Esophagus squamous epithelium (tissue), 5 donors: ENCODE results near the gene FCHSD2. TPM values are rescaled to one million over a fixed set of nuclear protein-coding genes. Genes with fewer than 3 reads are reported as not detected.

ENCODE experiments used
- DNase-seq: peaks from one replicate; lab custom pipeline; 2025; lab: John Stamatoyannopoulos, UW
- H3K27ac ChIP-seq, 4 donors: fragments of 200-600 bp; sonication (generic); one replicate each; pipeline ENCODE4 v1.5.1; 2016 to 2019; ENCODE audit warnings: mild to moderate bottlenecking in 1 of 4
- H3K27me3 ChIP-seq, 4 donors: fragments of 200-600 bp; sonication (generic); 1 replicate in 3 of 4; 2 replicates in 1 of 4; pipeline versions ENCODE4 v1.5.1 to v1.6.0; 2017 to 2021; ENCODE audit warnings: antibody characterized with exemption in 1 of 4
- H3K36me3 ChIP-seq, 3 donors: fragments of 200-600 bp; sonication (generic); one replicate each; pipeline ENCODE4 v1.5.1; 2016 to 2019
- H3K4me1 ChIP-seq, 3 donors: fragments of 200-600 bp; sonication (generic); one replicate each; pipeline ENCODE4 v1.5.1; 2017 to 2019
- H3K4me3 ChIP-seq, 4 donors: fragments of 200-600 bp; sonication (generic); 1 replicate in 3 of 4; 2 replicates in 1 of 4; pipeline ENCODE4 v1.5.1; 2016 to 2019; ENCODE audit warnings: mild to moderate bottlenecking in 2 of 4, moderate library complexity in 1 of 4
- H3K9me3 ChIP-seq, 3 donors: fragments of 200-600 bp; sonication (generic); one replicate each; pipeline ENCODE4 v1.5.1; 2016 to 2019
- POLR2A ChIP-seq, 4 donors: fragments of 450-650 bp; IDR thresholded peaks; one replicate each; pipeline ENCODE4 v1.6.1; 2017; ENCODE audit warnings: antibody characterized with exemption in 4 of 4, mild to moderate bottlenecking in 4 of 4, moderate library complexity in 3 of 4
- WGBS, 2 donors: methylation state at CpG; one replicate each; pipeline ENCODE4 v1.1.5; 2018; 5-methylcytosine and 5-hydroxymethylcytosine counted together
- intact Hi-C: fragments of 100-400 bp; cut with DNase I; formaldehyde crosslinking; loops from one replicate; pipeline ENCODE4 v1.15.0; 2022
- small RNA-seq, 4 donors: library from RNA; depleted of rRNA; stranded (forward); fragments of <200 nt; gene quantifications; one replicate each; pipeline ENCODE3, GENCODE V24; 2016
- total RNA-seq, 4 donors: library from RNA; depleted of rRNA; stranded (reverse); fragments of >200 nt; gene quantifications; one replicate each; pipeline ENCODE4 v1.1.0, GENCODE V29; 2016
- TF ChIP-seq, protein P1 (sequence below), 6 experiments: fragments of 450-650 bp in 4 of 6; fragments of 200-600 bp in 2 of 6; sonication (generic) in 2 of 6; IDR thresholded peaks; one replicate each; pipeline ENCODE4 v1.5.1; 2016 to 2019; ENCODE audit warnings: antibody characterized with exemption in 6 of 6, mild to moderate bottlenecking in 4 of 6, moderate library complexity in 4 of 6
- donor health status: DM: yes; HTN: yes; CAD: no.

FCHSD2 gene
- total RNA-seq, 4 donors from 2014 or later: 4.1 to 12.8 (median 6.8) TPM

DNA sequence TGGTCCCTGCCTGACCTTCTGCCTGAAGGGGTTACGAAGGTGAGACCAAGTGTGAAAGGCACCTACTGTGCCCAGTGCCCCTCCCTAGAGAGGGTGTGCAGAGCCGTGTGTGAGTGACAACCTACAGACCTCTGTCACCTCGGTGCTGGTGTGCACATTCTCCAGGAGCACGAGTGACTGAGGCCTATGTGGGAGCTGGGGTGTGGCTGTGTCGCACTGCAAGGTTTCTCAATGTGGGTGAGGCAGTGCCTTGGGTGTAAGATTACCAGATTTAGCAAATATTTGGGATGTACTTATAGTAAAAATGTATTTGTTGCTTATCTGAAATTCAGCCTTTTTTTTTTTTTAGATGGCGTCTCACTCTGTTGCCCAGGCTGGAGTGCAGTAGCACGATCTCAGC lies 353.9 kb downstream of the FCHSD2 start:
- intact Hi-C loops: no loop called here
- Histone ChIP-seq H3K27ac (no peak overlapping the region), H3K4me1 (peaks cover 4 to 35% (median 13%) of the 10 kb centered on the region in 3 donors), H3K27me3 (no peaks in the 10 kb centered on the region), H3K36me3 (no peaks in the 10 kb centered on the region), H3K9me3 (no peaks in the 10 kb centered on the region), H3K4me3 (no peak overlapping the region)
- TF ChIP-seq, protein P1, sequence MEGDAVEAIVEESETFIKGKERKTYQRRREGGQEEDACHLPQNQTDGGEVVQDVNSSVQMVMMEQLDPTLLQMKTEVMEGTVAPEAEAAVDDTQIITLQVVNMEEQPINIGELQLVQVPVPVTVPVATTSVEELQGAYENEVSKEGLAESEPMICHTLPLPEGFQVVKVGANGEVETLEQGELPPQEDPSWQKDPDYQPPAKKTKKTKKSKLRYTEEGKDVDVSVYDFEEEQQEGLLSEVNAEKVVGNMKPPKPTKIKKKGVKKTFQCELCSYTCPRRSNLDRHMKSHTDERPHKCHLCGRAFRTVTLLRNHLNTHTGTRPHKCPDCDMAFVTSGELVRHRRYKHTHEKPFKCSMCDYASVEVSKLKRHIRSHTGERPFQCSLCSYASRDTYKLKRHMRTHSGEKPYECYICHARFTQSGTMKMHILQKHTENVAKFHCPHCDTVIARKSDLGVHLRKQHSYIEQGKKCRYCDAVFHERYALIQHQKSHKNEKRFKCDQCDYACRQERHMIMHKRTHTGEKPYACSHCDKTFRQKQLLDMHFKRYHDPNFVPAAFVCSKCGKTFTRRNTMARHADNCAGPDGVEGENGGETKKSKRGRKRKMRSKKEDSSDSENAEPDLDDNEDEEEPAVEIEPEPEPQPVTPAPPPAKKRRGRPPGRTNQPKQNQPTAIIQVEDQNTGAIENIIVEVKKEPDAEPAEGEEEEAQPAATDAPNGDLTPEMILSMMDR (IDR thresholded peaks at IDR 0.05): no peak
- no peak for TF ChIP-seq POLR2A (IDR thresholded peaks at IDR 0.05)
- 72 to 80% methylated on average over 6 of the region's 7 CpGs for WGBS, 2 donors
- no peak for DNase-seq

DNA sequence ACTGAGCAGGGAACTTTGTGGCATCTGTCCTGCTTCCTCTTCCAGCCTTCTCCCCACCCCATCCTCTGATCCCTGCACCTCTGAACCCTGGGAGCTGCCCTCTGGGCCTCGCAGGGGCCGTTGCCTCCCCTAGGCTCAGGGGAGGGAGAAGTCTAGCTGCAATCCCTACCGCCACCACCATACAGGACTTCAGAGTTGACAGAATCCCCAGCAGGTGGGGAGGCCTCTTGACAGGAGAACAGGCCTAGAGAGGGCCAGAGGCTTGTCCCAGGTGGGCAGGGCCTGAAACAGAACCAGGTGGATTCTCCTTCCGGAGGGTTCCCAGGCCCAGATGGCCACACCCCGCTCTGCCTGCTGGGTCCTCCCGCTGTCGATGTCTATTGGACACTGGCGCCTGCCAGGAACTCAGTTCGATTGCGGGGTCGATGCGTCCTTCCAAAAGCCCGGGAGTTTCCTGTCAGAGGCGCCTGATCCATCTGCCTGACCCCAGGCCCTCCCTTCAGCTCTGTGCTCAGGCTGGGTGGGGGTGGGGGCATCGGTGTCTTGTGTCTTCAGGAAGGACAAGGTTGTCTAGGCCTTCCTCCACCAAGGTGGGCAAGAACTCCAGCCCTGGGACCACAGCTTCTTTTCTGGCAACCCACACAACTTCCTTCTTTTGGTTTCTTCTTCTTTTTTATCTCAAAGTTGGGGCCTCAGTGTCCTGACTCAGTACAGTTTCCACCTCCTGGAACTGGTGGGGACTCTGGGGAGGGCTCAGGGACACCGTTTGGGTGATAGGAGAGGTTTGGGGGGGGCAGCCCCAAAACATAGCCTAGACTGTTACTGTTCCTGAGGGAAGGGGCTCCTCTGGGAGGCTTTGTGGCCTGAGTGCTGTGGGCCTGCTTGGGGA lies 354.7 kb downstream of the FCHSD2 start:
- WGBS, 2 donors: 60 to 61% methylated on average over 4 to 7 of the region's 16 CpGs
- intact Hi-C loops: no loop called here
- TF ChIP-seq, protein P1 (IDR thresholded peaks at IDR 0.05): no peak
- no peak for TF ChIP-seq POLR2A (IDR thresholded peaks at IDR 0.05)
- no peak for DNase-seq
- no peaks in the 10 kb centered on the region for H3K9me3 ChIP-seq
- H3K27ac ChIP-seq: peak overlapping the region in 2 of 4 donors; percentile 28 to 50
- no peaks in the 10 kb centered on the region for H3K36me3 ChIP-seq
- H3K4me3 ChIP-seq: no peak overlapping the region
- H3K27me3 ChIP-seq: no peaks in the 10 kb centered on the region
- peaks cover under 1 to 31% (median 6%) of the 10 kb centered on the region in 3 donors for H3K4me1 ChIP-seq

Small RNAs within 50 kb of the gene (small RNA-seq; reads per million reads assigned to genes)
- 0 reads per million in 4 donors for gene RNU6-672P

Other genes starting within 250 kb of the FCHSD2 start
- gene P2RY2, start 76.0 kb upstream of the FCHSD2 start, total RNA-seq: 10 to 100 TPM; 36.2 to 50.3 (median 43.8) TPM
- 1 to 10 TPM in 3 of 4 donors, under 1 TPM in 1; 0.26 to 3.6 (median 1.3) TPM for gene P2RY6, start 130.0 kb upstream of the FCHSD2 start, total RNA-seq
- 10 to 100 TPM in 1 of 4 donors, 1 to 10 TPM in 3; 3.2 to 23.1 (median 5.4) TPM for gene ARHGEF17, start 166.0 kb upstream of the FCHSD2 start, total RNA-seq
- 1 to 10 TPM; 3.7 to 8.8 (median 5.3) TPM for gene RELT, start 234.1 kb upstream of the FCHSD2 start, total RNA-seq